Glutamatergic neuron (in vitro differentiated cells): ENCODE results near the gene SUGP1. TPM values are rescaled to one million over a fixed set of nuclear protein-coding genes. Genes with fewer than 3 reads are reported as not detected.
"Not testable (repeated sequence)": the region's sequence is repeated elsewhere in the genome, so short reads cannot be mapped to it uniquely, and the experiment has no call there.

Source experiments
- DNase-seq: peaks from one replicate; pipeline ENCODE4 v3.0.0; 2022
- H3K27ac Mint-ChIP-seq: one replicate; pipeline ENCODE4 v1.8.0; 2020; ENCODE audit warnings: mild to moderate bottlenecking, mixed read lengths, inconsistent platforms; ENCODE audit not compliant: unreplicated experiment
- H3K27me3 Mint-ChIP-seq: one replicate; pipeline ENCODE4 v1.8.0; 2020; ENCODE audit warnings: mild to moderate bottlenecking, moderate library complexity, mixed read lengths, inconsistent platforms; ENCODE audit not compliant: unreplicated experiment
- H3K36me3 Mint-ChIP-seq: one replicate; pipeline ENCODE4 v1.8.0; 2020; ENCODE audit warnings: mild to moderate bottlenecking, mixed read lengths, inconsistent platforms; ENCODE audit not compliant: unreplicated experiment
- H3K4me1 Mint-ChIP-seq: one replicate; pipeline ENCODE4 v1.8.0; 2020; ENCODE audit warnings: mild to moderate bottlenecking, low read depth, mixed read lengths, inconsistent platforms; ENCODE audit not compliant: unreplicated experiment
- H3K4me3 Mint-ChIP-seq: one replicate; pipeline ENCODE4 v1.8.0; 2020; ENCODE audit warnings: mild to moderate bottlenecking, mixed read lengths, inconsistent platforms; ENCODE audit not compliant: unreplicated experiment
- H3K9me3 Mint-ChIP-seq: one replicate; pipeline ENCODE4 v1.8.0; 2020; ENCODE audit warnings: mild to moderate bottlenecking, moderate library complexity, mixed read lengths, inconsistent platforms; ENCODE audit not compliant: unreplicated experiment
- CTCF ChIP-seq: fragments of 200-600 bp; sonication (generic); IDR thresholded peaks from one replicate; pipeline ENCODE4 v1.5.0; 2021; ENCODE audit not compliant: partially characterized antibody, unreplicated experiment
- total RNA-seq: library from RNA; stranded (reverse); fragmentation: NEBNext Ultra II Directional; extraction: Animal tissue kit (Norgen Biotek cat#: 25700); gene quantifications from one replicate; pipeline ENCODE4 v1.2.1, GENCODE V29; 2021; ENCODE audit not compliant: unreplicated experiment

SUGP1 gene
- total RNA-seq, 1 donor from 2014 or later, result 134 TPM

DNA sequence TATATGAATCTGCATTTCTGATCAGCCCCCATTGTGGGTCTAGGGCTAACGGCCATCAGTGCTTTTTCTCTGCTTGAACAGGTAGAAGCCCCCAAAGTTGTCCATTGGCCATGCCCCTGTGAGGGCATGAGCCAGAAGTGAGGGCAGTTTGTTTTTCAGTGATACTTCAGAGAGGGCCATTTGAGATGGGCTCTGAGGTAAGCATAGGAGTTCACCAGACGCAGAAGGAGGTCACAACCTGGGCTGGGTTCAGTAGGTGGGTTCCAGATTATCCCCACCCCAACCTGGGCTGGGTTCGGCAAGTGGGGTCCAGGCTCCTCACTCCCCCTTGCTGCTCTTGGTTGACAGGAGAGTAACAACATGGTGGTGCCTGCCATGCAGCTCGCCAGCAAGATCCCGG is 33.7 kb upstream of the SUGP1 start:
- no peak overlapping the region for H3K27ac Mint-ChIP-seq
- DNase-seq, result no peak
- peaks cover 2% of the 10 kb centered on the region for H3K27me3 Mint-ChIP-seq
- H3K4me1 Mint-ChIP-seq, result peaks cover 3% of the 10 kb centered on the region
- no peak overlapping the region for H3K4me3 Mint-ChIP-seq
- peaks cover 5% of the 10 kb centered on the region for H3K36me3 Mint-ChIP-seq
- H3K9me3 Mint-ChIP-seq, result peaks cover 4% of the 10 kb centered on the region
- no peak for TF ChIP-seq CTCF

- Mint-ChIP-seq H3K4me3 (no peak overlapping the region), H3K9me3 (peaks cover 4% of the 10 kb centered on the region), H3K36me3 (peaks cover 5% of the 10 kb centered on the region), H3K27me3 (peaks cover 2% of the 10 kb centered on the region), H3K27ac (no peak overlapping the region), H3K4me1 (peaks cover 2% of the 10 kb centered on the region)
- TF ChIP-seq CTCF, result no peak
- no peak for DNase-seq
These were observed 32.5 kb upstream of the SUGP1 start for GRCh38 chr19:19352823-19353222.

- H3K36me3 Mint-ChIP-seq, H3K27me3 Mint-ChIP-seq, DNase-seq, H3K4me3 Mint-ChIP-seq, H3K4me1 Mint-ChIP-seq, H3K27ac Mint-ChIP-seq, H3K9me3 Mint-ChIP-seq: not testable (repeated sequence)
These were observed 30.4 kb upstream of the SUGP1 start for GRCh38 chr19:19350756-19351155.

GRCh38 chr19:19349365-19349764 is 29.1 kb upstream of the SUGP1 start:
- Mint-ChIP-seq H3K27me3 (peaks cover 2% of the 10 kb centered on the region), H3K27ac (no peak overlapping the region), H3K4me1 (no peaks in the 10 kb centered on the region), H3K4me3 (no peak overlapping the region), H3K9me3 (peaks cover 9% of the 10 kb centered on the region), H3K36me3 (no peaks in the 10 kb centered on the region)
- DNase-seq, result no peak
- TF ChIP-seq CTCF, result no peak

GRCh38 chr19:19348266-19348665 is 28.0 kb upstream of the SUGP1 start:
- H3K36me3 Mint-ChIP-seq, result no peaks in the 10 kb centered on the region
- no peak for DNase-seq
- TF ChIP-seq CTCF, result no peak
- H3K4me1 Mint-ChIP-seq, result no peaks in the 10 kb centered on the region
- H3K27ac Mint-ChIP-seq, result no peak overlapping the region
- no peak overlapping the region for H3K4me3 Mint-ChIP-seq
- peaks cover 2% of the 10 kb centered on the region for H3K27me3 Mint-ChIP-seq
- peaks cover 5% of the 10 kb centered on the region for H3K9me3 Mint-ChIP-seq
